NCI-H774 (cell line): Measurements from ENCODE around the gene DRC3.
"Not testable (repeated sequence)": the region's sequence is repeated elsewhere in the genome, so short reads cannot be mapped to it uniquely, and the experiment has no call there.

Source experiments
- DNase-seq: peaks from one replicate; lab custom pipeline; 2025; lab: John Stamatoyannopoulos, UW

Gene DRC3

GRCh38 chr17:17972126-17972951 is at the start of gene DRC3, which contains the start of gene TOM1L2:
Gene DRC3 (plus strand): TSS chr17:17972862. CDS start chr17:17977599, 4,737 bp downstream.
Gene TOM1L2 (minus strand): TSS chr17:17972400. CDS start chr17:17972313, 87 bp downstream.
- peak; percentile 96 for DNase-seq

GRCh38 chr17:17924131-17924856 is 48.4 kb upstream of the DRC3 start:
- no peak for DNase-seq

- DNase-seq = no peak
These were observed 47.8 kb upstream of the DRC3 start for GRCh38 chr17:17924857-17925250.

- DNase-seq = no peak
These were observed 46.6 kb upstream of the DRC3 start for GRCh38 chr17:17926036-17926435.

- DNase-seq = no peak
These were observed 45.7 kb upstream of the DRC3 start for GRCh38 chr17:17926840-17927449.

GRCh38 chr17:17928398-17929287 is 44.0 kb upstream of the DRC3 start:
- no peak for DNase-seq

GRCh38 chr17:17929655-17930380 is 42.8 kb upstream of the DRC3 start:
- no peak for DNase-seq

- no peak for DNase-seq
These were observed 42.0 kb upstream of the DRC3 start for GRCh38 chr17:17930674-17931073.

GRCh38 chr17:17931159-17931558 is 41.5 kb upstream of the DRC3 start:
- no peak for DNase-seq

- DNase-seq = no peak
These were observed 38.9 kb upstream of the DRC3 start for GRCh38 chr17:17933775-17934174.

- DNase-seq = no peak
These were observed 38.4 kb upstream of the DRC3 start for GRCh38 chr17:17934214-17934613.

GRCh38 chr17:17934806-17935205 is 37.9 kb upstream of the DRC3 start:
- DNase-seq = no peak

- no peak for DNase-seq
These were observed 37.1 kb upstream of the DRC3 start for GRCh38 chr17:17935321-17936271.

- DNase-seq = no peak
These were observed 35.3 kb upstream of the DRC3 start for GRCh38 chr17:17937201-17937853.

- no peak for DNase-seq
These were observed 34.7 kb upstream of the DRC3 start for GRCh38 chr17:17937958-17938357.

- no peak for DNase-seq
These were observed 34.1 kb upstream of the DRC3 start for GRCh38 chr17:17938388-17939107.

- DNase-seq = not testable (repeated sequence)
These were observed 32.7 kb upstream of the DRC3 start for GRCh38 chr17:17939941-17940340.

GRCh38 chr17:17940441-17940911 is 32.2 kb upstream of the DRC3 start:
- no peak for DNase-seq

- DNase-seq = no peak
These were observed 31.6 kb upstream of the DRC3 start for GRCh38 chr17:17941015-17941414.
